Activated CD8-positive, alpha-beta T cell treated with anti-CD3 and anti-CD28 coated beads for 36 hours (primary cell): Measurements from ENCODE around the gene SIGLEC8. TPM values are rescaled to one million over a fixed set of nuclear protein-coding genes. Genes with fewer than 3 reads are reported as not detected.

Experiments used
- ATAC-seq: fragments of 200-7000 bp; cut with Tn5 transposase; one replicate; pipeline ENCODE4 v1.10.0; 2021; ENCODE audit warnings: mild to moderate bottlenecking, moderate library complexity
- CTCF ChIA-PET: fragments of 350-600 bp; sonication (Branson Sonifier 250); formaldehyde crosslinking; loops from one replicate; lab custom pipeline; 2021; ENCODE audit warnings: antibody characterized with exemption; lab: Charles Lee
- POLR2A ChIA-PET: fragments of 350-600 bp; sonication (Branson Sonifier 250); formaldehyde crosslinking; loops from one replicate; lab custom pipeline; 2021; ENCODE audit warnings: antibody characterized with exemption; lab: Charles Lee
- DNase-seq: peaks from one replicate; pipeline ENCODE4 v3.0.0-alpha.2; 2020
- H3K27ac Mint-ChIP-seq: one replicate; pipeline ENCODE4 v1.8.0; 2021; ENCODE audit warnings: mild to moderate bottlenecking, mixed read lengths
- H3K27me3 Mint-ChIP-seq: one replicate; pipeline ENCODE4 v1.8.0; 2021; ENCODE audit warnings: mixed read lengths
- H3K36me3 Mint-ChIP-seq: one replicate; pipeline ENCODE4 v1.8.0; 2021; ENCODE audit warnings: low read depth, mixed read lengths
- H3K4me1 Mint-ChIP-seq: one replicate; pipeline ENCODE4 v1.8.0; 2021; ENCODE audit warnings: low read depth, mixed read lengths
- H3K4me3 Mint-ChIP-seq: one replicate; pipeline ENCODE4 v1.8.0; 2021; ENCODE audit warnings: mild to moderate bottlenecking, moderate library complexity, mixed read lengths
- H3K9me3 Mint-ChIP-seq: one replicate; pipeline ENCODE4 v1.8.0; 2021; ENCODE audit warnings: mixed read lengths
- CTCF ChIP-seq: fragments of 200-600 bp; IDR thresholded peaks from one replicate; pipeline ENCODE4 v1.8.0; 2022; ENCODE audit warnings: antibody characterized with exemption, mild to moderate bottlenecking
- intact Hi-C: fragments of 100-400 bp; cut with micrococcal nuclease; formaldehyde crosslinking; loops from one replicate; pipeline ENCODE4 v1.10.0; 2022
- total RNA-seq, 2 experiments: library from RNA; stranded (reverse); gene quantifications; one replicate each; pipeline ENCODE4 v1.2.3, GENCODE V29; 2021

SIGLEC8 gene
- total RNA-seq, 2 experiments from 2014 or later: not detected

- no peak for TF ChIP-seq CTCF
- H3K9me3 Mint-ChIP-seq: no peaks in the 10 kb centered on the region
- no peaks in the 10 kb centered on the region for H3K36me3 Mint-ChIP-seq
- intact Hi-C loops: no loop called here
- no peak overlapping the region for H3K4me3 Mint-ChIP-seq
- H3K4me1 Mint-ChIP-seq: peaks cover 13% of the 10 kb centered on the region
- ChIA-PET POLR2A (interaction anchor here (0.7 kb wide), 1 partner anchor 207 kb away, joined by 4 read pairs; no protein-coding TSS in a partner anchor), CTCF (interaction anchor here (1.0 to 1.5 kb wide), 4 partner anchors 13 to 227 kb away, joined by 3 to 5 read pairs (median 3); no protein-coding TSS in a partner anchor)
- ATAC-seq (no peak), DNase-seq (no peak)
- H3K27me3 Mint-ChIP-seq: no peaks in the 10 kb centered on the region
- H3K27ac Mint-ChIP-seq: no peak overlapping the region
Measured at GRCh38 chr19:51434456-51434855, 23.8 kb downstream of the SIGLEC8 start.

- H3K27me3 Mint-ChIP-seq: no peaks in the 10 kb centered on the region
- ATAC-seq: no peak
- DNase-seq: no peak
- CTCF ChIA-PET: interaction anchor here (1.0 to 1.3 kb wide), 3 partner anchors 11 to 40 kb away, joined by 4 read pairs; no protein-coding TSS in a partner anchor
- no peaks in the 10 kb centered on the region for H3K36me3 Mint-ChIP-seq
- TF ChIP-seq CTCF: no peak
- POLR2A ChIA-PET: no interaction called here
- no peak overlapping the region for H3K27ac Mint-ChIP-seq
- H3K9me3 Mint-ChIP-seq: no peaks in the 10 kb centered on the region
- no peak overlapping the region for H3K4me3 Mint-ChIP-seq
- H3K4me1 Mint-ChIP-seq: peaks cover under 1% of the 10 kb centered on the region
- intact Hi-C loops: no loop called here
Measured at GRCh38 chr19:51433043-51433442, 25.2 kb downstream of the SIGLEC8 start.

- intact Hi-C loops: no loop called here
- ChIA-PET POLR2A (interaction anchor here (0.7 kb wide), 1 partner anchor 99 kb away, joined by 3 read pairs; no protein-coding TSS in a partner anchor), CTCF (no interaction called here)
- H3K36me3 Mint-ChIP-seq: no peaks in the 10 kb centered on the region
- peaks cover 2% of the 10 kb centered on the region for H3K4me1 Mint-ChIP-seq
- no peaks in the 10 kb centered on the region for H3K9me3 Mint-ChIP-seq
- H3K27me3 Mint-ChIP-seq: peaks cover 3% of the 10 kb centered on the region
- no peak overlapping the region for H3K4me3 Mint-ChIP-seq
- DNase-seq (no peak), ATAC-seq (no peak)
- no peak for TF ChIP-seq CTCF
- H3K27ac Mint-ChIP-seq: no peak overlapping the region
Measured at GRCh38 chr19:51431124-51431523, 27.1 kb downstream of the SIGLEC8 start.

GRCh38 chr19:51430221-51430620 lies 28.0 kb downstream of the SIGLEC8 start:
- intact Hi-C loops: no loop called here
- ChIA-PET POLR2A (interaction anchor here (0.7 kb wide), 1 partner anchor 98 kb away, joined by 3 read pairs; no protein-coding TSS in a partner anchor), CTCF (interaction anchor here (1.1 to 1.6 kb wide), 2 partner anchors 43 to 227 kb away, joined by 3 read pairs; no protein-coding TSS in a partner anchor)
- Mint-ChIP-seq H3K36me3 (no peaks in the 10 kb centered on the region), H3K27ac (no peak overlapping the region), H3K4me3 (no peak overlapping the region), H3K4me1 (peaks cover 2% of the 10 kb centered on the region), H3K27me3 (peaks cover 3% of the 10 kb centered on the region), H3K9me3 (no peaks in the 10 kb centered on the region)
- ATAC-seq (no peak), DNase-seq (no peak)
- TF ChIP-seq CTCF: no peak

- Mint-ChIP-seq H3K9me3 (no peaks in the 10 kb centered on the region), H3K36me3 (no peaks in the 10 kb centered on the region), H3K4me1 (peaks cover 2% of the 10 kb centered on the region), H3K4me3 (no peak overlapping the region), H3K27ac (no peak overlapping the region), H3K27me3 (peaks cover 5% of the 10 kb centered on the region)
- ChIA-PET CTCF (no interaction called here), POLR2A (interaction anchor here (1.4 kb wide), 1 partner anchor 9 kb away, joined by 4 read pairs; no protein-coding TSS in a partner anchor)
- intact Hi-C loops: loop anchor here (10.0 kb wide), 1 partner anchor 92 kb away; no protein-coding TSS in a partner anchor
- TF ChIP-seq CTCF: no peak
- no peak for ATAC-seq
- no peak for DNase-seq
Measured at GRCh38 chr19:51427201-51427600, 31.1 kb downstream of the SIGLEC8 start.
